ENCODE results near the gene CD276. TPM values are rescaled to one million over a fixed set of nuclear protein-coding genes. Genes with fewer than 3 reads are reported as not detected.

CD276 gene
- total RNA-seq, 1 experiment from 2014 or later, result 133 TPM

DNA sequence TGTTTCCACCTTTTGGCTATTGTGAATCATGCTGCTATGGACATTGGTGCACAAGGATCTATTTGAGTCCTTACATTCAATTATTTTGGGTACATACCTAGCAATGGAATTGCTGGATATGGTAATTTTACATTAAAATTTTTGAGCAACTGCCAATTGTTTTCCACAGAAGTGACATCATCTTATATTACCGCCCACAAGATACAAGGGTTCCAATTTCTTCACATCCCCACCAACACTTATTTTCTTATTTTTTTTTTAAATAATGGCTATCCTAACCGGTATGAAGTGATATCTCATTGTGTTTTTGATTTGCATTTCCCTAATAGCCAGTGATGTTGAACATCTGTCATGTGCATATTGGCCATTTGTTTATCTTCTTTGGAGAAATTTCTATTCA is 28.5 kb upstream of the CD276 start:
- Histone ChIP-seq H4K8ac (replicated peaks; ENCODE audit: insufficient read length, low read depth, low read length) (no peak overlapping the region), H3K79me2 (ENCODE audit: insufficient read depth, low read length) (no peaks in the 10 kb centered on the region), H3K23me2 (ENCODE audit: insufficient read length, low read depth, low read length, poor library complexity, severe bottlenecking) (no peaks in the 10 kb centered on the region), H3K4me2 (ENCODE audit: insufficient read depth, insufficient read length, low read length) (no peak overlapping the region), H2BK5ac (ENCODE audit: insufficient read length, low read length) (no peak overlapping the region), H4K5ac (ENCODE audit: insufficient read length, low read depth, low read length) (no peak overlapping the region), H3K18ac (ENCODE audit: insufficient read length, low read depth, low read length) (no peak overlapping the region), H2AK5ac (ENCODE audit: insufficient read length, low read length) (no peak overlapping the region), H4K20me1 (ENCODE audit: control insufficient read depth, insufficient read depth, insufficient read length) (no peaks in the 10 kb centered on the region), H2BK20ac (ENCODE audit: low read depth, low read length, poor library complexity, severe bottlenecking) (no peak overlapping the region), H2BK15ac (ENCODE audit: low read depth, low read length) (no peak overlapping the region), H3K79me1 (ENCODE audit: insufficient read depth, low read depth, low read length, poor library complexity, severe bottlenecking) (no peaks in the 10 kb centered on the region), H3K27me3 (ENCODE audit: insufficient read depth, low read length) (no peaks in the 10 kb centered on the region), H3T11ph (ENCODE audit: low read length) (no peak overlapping the region), H3K9me3 (ENCODE audit: control insufficient read depth, low read depth, low read length) (no peaks in the 10 kb centered on the region), H3K9ac (ENCODE audit: extremely low read depth, insufficient read length, low read length) (no peak overlapping the region), H3K14ac (ENCODE audit: insufficient read depth, low read length) (no peak overlapping the region), H3K4me1 (ENCODE audit: insufficient read depth, low read length) (no peaks in the 10 kb centered on the region), H2BK120ac (ENCODE audit: low read depth, low read length, poor library complexity, severe bottlenecking) (no peak overlapping the region), H3K27ac (ENCODE audit: insufficient read length, low read depth, low read length) (no peak overlapping the region), H3K4ac (ENCODE audit: low read depth, low read length) (no peak overlapping the region), H4K91ac (ENCODE audit: insufficient read length, low read depth, low read length) (no peak overlapping the region), H3K23ac (ENCODE audit: insufficient read length, low read depth, low read length) (no peak overlapping the region), H2BK12ac (ENCODE audit: insufficient read length, low read depth, low read length) (no peak overlapping the region), H2AFZ (ENCODE audit: low read length) (no peak overlapping the region), H3K56ac (ENCODE audit: insufficient read length, low read depth, low read length) (no peak overlapping the region)
- no peak overlapping the region for H3K27ac Mint-ChIP-seq
- DNase-seq, result no peak
- H3K9me3 Mint-ChIP-seq, result no peaks in the 10 kb centered on the region
- no peaks in the 10 kb centered on the region for H3K4me1 Mint-ChIP-seq
- WGBS (ENCODE audit: extremely low coverage, insufficient read length, low lambda C conversion rate), result no CpG with 5 or more reads among the region's 2 CpGs
- H3K36me3 Mint-ChIP-seq (ENCODE audit: insufficient read depth in 1 of 3, low read depth in 3 of 3), result no peaks in the 10 kb centered on the region
- H3K4me3 Mint-ChIP-seq, result no peak overlapping the region
- H3K27me3 Mint-ChIP-seq (ENCODE audit: low read depth), result peaks cover 3% of the 10 kb centered on the region; the same call in 1 of the 2 replicates
- TF ChIP-seq, protein P1, sequence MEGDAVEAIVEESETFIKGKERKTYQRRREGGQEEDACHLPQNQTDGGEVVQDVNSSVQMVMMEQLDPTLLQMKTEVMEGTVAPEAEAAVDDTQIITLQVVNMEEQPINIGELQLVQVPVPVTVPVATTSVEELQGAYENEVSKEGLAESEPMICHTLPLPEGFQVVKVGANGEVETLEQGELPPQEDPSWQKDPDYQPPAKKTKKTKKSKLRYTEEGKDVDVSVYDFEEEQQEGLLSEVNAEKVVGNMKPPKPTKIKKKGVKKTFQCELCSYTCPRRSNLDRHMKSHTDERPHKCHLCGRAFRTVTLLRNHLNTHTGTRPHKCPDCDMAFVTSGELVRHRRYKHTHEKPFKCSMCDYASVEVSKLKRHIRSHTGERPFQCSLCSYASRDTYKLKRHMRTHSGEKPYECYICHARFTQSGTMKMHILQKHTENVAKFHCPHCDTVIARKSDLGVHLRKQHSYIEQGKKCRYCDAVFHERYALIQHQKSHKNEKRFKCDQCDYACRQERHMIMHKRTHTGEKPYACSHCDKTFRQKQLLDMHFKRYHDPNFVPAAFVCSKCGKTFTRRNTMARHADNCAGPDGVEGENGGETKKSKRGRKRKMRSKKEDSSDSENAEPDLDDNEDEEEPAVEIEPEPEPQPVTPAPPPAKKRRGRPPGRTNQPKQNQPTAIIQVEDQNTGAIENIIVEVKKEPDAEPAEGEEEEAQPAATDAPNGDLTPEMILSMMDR (conservative IDR thresholded peaks at IDR 0.05), result no peak
